GM23338 (cell line): ENCODE measurements around the gene UMODL1. TPM values are rescaled to one million over a fixed set of nuclear protein-coding genes. Genes with fewer than 3 reads are reported as not detected.

Experiments used
- ATAC-seq: fragments of 200-7000 bp; cut with Tn5 transposase; 3 replicates; pipeline ENCODE4 v1.9.1; 2020
- DNase-seq: peaks from one replicate; pipeline ENCODE4 v3.0.0-alpha.2; 2015; ENCODE audit warnings: low spot score
- H2AFZ ChIP-seq: fragments of 200-600 bp; sonication (generic); 2 replicates; pipeline ENCODE4 v1.8.0; 2016; ENCODE audit warnings: antibody characterized with exemption, mild to moderate bottlenecking, moderate library complexity
- H3F3A ChIP-seq: fragments of 200-600 bp; sonication (generic); replicated peaks from 2 replicates; pipeline ENCODE4 v1.8.0; 2017; ENCODE audit warnings: antibody characterized with exemption, mixed run types, low read depth
- H3K27ac ChIP-seq: fragments of 200-600 bp; sonication (generic); 2 replicates; pipeline ENCODE4 v1.6.1; 2016; ENCODE audit warnings: low read depth
- H3K27me3 ChIP-seq: fragments of 200-600 bp; sonication (generic); 2 replicates; pipeline ENCODE4 v1.8.0; 2016; ENCODE audit warnings: mild to moderate bottlenecking, mixed run types, moderate library complexity; ENCODE audit not compliant: insufficient read depth
- H3K36me3 ChIP-seq: fragments of 200-600 bp; sonication (generic); 2 replicates; pipeline ENCODE4 v1.8.0; 2016; ENCODE audit warnings: mild to moderate bottlenecking; ENCODE audit not compliant: insufficient read depth
- H3K4me1 ChIP-seq: fragments of 200-600 bp; sonication (generic); 2 replicates; pipeline ENCODE4 v1.8.0; 2016; ENCODE audit warnings: mild to moderate bottlenecking, moderate library complexity; ENCODE audit not compliant: insufficient read depth
- H3K4me2 ChIP-seq: fragments of 200-600 bp; sonication (generic); 2 replicates; pipeline ENCODE4 v1.7.1; 2017; ENCODE audit warnings: mixed run types
- H3K4me3 ChIP-seq: fragments of 200-600 bp; sonication (generic); 2 replicates; pipeline ENCODE4 v1.6.1; 2016; ENCODE audit warnings: mixed run types
- H3K79me2 ChIP-seq: fragments of 200-600 bp; sonication (generic); replicated peaks from 2 replicates; pipeline ENCODE4 v1.8.0; 2017; ENCODE audit warnings: mild to moderate bottlenecking; ENCODE audit not compliant: insufficient read depth
- H3K9me2 ChIP-seq: fragments of 200-600 bp; sonication (generic); 2 replicates; pipeline ENCODE4 v1.8.0; 2017; ENCODE audit not compliant: insufficient read depth
- H4K20me1 ChIP-seq: fragments of 200-600 bp; sonication (generic); replicated peaks from 2 replicates; pipeline ENCODE4 v1.8.0; 2017; ENCODE audit warnings: mild to moderate bottlenecking; ENCODE audit not compliant: insufficient read depth
- H3K27ac Mint-ChIP-seq: 2 replicates; pipeline ENCODE4 v1.8.0; 2020; ENCODE audit warnings: inconsistent platforms, mild to moderate bottlenecking, moderate library complexity, mixed read lengths
- H3K27me3 Mint-ChIP-seq: 3 replicates; pipeline ENCODE4 v1.8.0; 2022; ENCODE audit warnings: low read depth, mild to moderate bottlenecking, moderate library complexity, mixed read lengths, inconsistent platforms; ENCODE audit not compliant: insufficient read depth, poor library complexity
- H3K36me3 Mint-ChIP-seq: 3 replicates; pipeline ENCODE4 v1.8.0; 2021; ENCODE audit warnings: low read depth, mild to moderate bottlenecking, inconsistent platforms, moderate library complexity, mixed read lengths
- H3K4me1 Mint-ChIP-seq: 3 replicates; pipeline ENCODE4 v1.8.0; 2020; ENCODE audit warnings: mild to moderate bottlenecking, inconsistent platforms, mixed read lengths
- H3K4me3 Mint-ChIP-seq: 3 replicates; pipeline ENCODE4 v1.8.0; 2021; ENCODE audit warnings: moderate library complexity, mild to moderate bottlenecking, inconsistent platforms, mixed read lengths
- H3K9me3 Mint-ChIP-seq: 3 replicates; pipeline ENCODE4 v1.8.0; 2020; ENCODE audit warnings: moderate library complexity, mild to moderate bottlenecking, inconsistent platforms, mixed read lengths
- EZH2 ChIP-seq: fragments of 200-600 bp; sonication (generic); IDR thresholded peaks from one replicate; pipeline ENCODE4 v1.8.0; 2017; ENCODE audit warnings: antibody characterized with exemption, mild to moderate bottlenecking, low read depth; ENCODE audit not compliant: unreplicated experiment
- EZH2phosphoT487 ChIP-seq: fragments of 200-600 bp; sonication (generic); IDR thresholded peaks from one replicate; pipeline ENCODE4 v1.8.1; 2018; ENCODE audit warnings: antibody characterized with exemption; ENCODE audit not compliant: unreplicated experiment
- ZNF114 ChIP-seq: fragments of 250-450 bp; sonication (Bioruptor Pico); IDR thresholded peaks from 2 replicates; pipeline ENCODE4 v1.5.0; 2020; ENCODE audit warnings: mild to moderate bottlenecking, moderate library complexity
- ZNF331 ChIP-seq: fragments of 250-450 bp; sonication (Bioruptor Pico); IDR thresholded peaks from 2 replicates; pipeline ENCODE4 v1.5.0; 2020; ENCODE audit warnings: low read depth, mild to moderate bottlenecking, moderate library complexity
- polyA plus RNA-seq: library from polyadenylated mRNA; unstranded; fragments of >200 nt; fragmentation: Nextera tagmentation; extraction: Ambion mirVana; gene quantifications from 2 replicates; pipeline ENCODE4 v1.2.1, GENCODE V29; 2016
- total RNA-seq: library from RNA; depleted of rRNA; stranded (reverse); fragments of >200 nt; shearing (Covaris generic); gene quantifications from 2 replicates; pipeline ENCODE4 v1.2.3, GENCODE V29; 2014
- TF ChIP-seq, protein P1 (sequence below), 2 experiments: fragments of 200-600 bp in 1 of 2; sonication (generic) in 1 of 2; conservative IDR thresholded peaks; 2 replicates each; pipeline versions ENCODE4 v1.5.1 to v1.6.1; 2016 to 2017; ENCODE audit warnings: antibody characterized with exemption in 2 of 2, low read depth in 2 of 2, mild to moderate bottlenecking in 2 of 2, moderate library complexity in 1 of 2
- TF ChIP-seq, protein P2 (sequence below): IDR thresholded peaks from one replicate; pipeline ENCODE4 v1.6.1; 2018; ENCODE audit warnings: antibody characterized with exemption; ENCODE audit not compliant: unreplicated experiment
- TF ChIP-seq, protein P3 (sequence below): IDR thresholded peaks from 2 replicates; pipeline ENCODE4 v1.6.1; 2016; ENCODE audit warnings: antibody characterized with exemption
- TF ChIP-seq, protein P4 (sequence below): fragments of 250-450 bp; sonication (Bioruptor Pico); IDR thresholded peaks from 2 replicates; pipeline ENCODE4 v1.5.0; 2020; ENCODE audit warnings: mild to moderate bottlenecking, moderate library complexity

Gene UMODL1
- total and polyA plus RNA-seq, 2 experiments from 2014 or later, result not detected

DNA sequence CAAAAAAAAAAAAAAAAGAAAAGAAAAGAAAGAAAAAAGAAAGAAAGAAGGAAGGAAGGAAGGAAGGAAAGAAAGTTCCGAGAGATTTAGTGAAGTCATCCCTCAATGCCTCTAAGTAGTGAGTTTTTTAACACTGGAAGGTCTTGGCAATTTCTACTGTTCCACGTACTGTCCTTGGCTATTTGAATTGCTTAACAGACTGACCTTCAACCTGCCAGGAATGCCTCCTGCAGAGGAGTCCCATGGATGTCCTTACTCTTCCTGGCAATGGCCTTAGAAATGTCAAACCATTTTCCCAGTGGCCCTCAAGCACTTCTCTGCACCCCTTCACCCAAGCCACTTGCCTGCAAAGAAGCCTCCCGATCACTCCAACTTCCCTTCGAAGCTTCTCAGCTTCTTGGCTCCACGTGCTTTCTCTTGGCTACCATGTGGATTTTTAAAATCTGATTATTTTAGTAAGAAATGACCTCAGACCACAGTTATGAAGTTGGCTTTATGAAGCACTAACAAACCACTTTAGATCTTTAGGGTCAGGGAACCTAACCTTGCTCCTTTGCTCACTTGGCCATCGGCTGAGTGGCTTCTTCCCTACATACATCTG, 104.1 kb downstream of the UMODL1 start:
- no peaks in the 10 kb centered on the region for H3K9me3 Mint-ChIP-seq
- no peaks in the 10 kb centered on the region for H4K20me1 ChIP-seq
- no peaks in the 10 kb centered on the region for H3K36me3 Mint-ChIP-seq
- no peak overlapping the region for H2AFZ ChIP-seq
- no peaks in the 10 kb centered on the region for H3F3A ChIP-seq
- no peaks in the 10 kb centered on the region for H3K4me1 ChIP-seq
- TF ChIP-seq ZNF114 (CRISPR knock-in tag), result no peak
- H3K27me3 Mint-ChIP-seq, result peaks cover 2% of the 10 kb centered on the region
- no peak overlapping the region for H3K27ac Mint-ChIP-seq
- no peak overlapping the region for H3K4me3 ChIP-seq
- H3K36me3 ChIP-seq, result no peaks in the 10 kb centered on the region
- H3K4me2 ChIP-seq, result no peak overlapping the region
- no peaks in the 10 kb centered on the region for H3K9me2 ChIP-seq
- ATAC-seq (no peak), DNase-seq (no peak)
- no peaks in the 10 kb centered on the region for H3K27me3 ChIP-seq
- no peak overlapping the region for H3K4me3 Mint-ChIP-seq
- H3K79me2 ChIP-seq, result no peaks in the 10 kb centered on the region
- H3K4me1 Mint-ChIP-seq, result peaks cover 4% of the 10 kb centered on the region; the same call in 1 of the 3 replicates
- H3K27ac ChIP-seq, result no peak overlapping the region

DNA sequence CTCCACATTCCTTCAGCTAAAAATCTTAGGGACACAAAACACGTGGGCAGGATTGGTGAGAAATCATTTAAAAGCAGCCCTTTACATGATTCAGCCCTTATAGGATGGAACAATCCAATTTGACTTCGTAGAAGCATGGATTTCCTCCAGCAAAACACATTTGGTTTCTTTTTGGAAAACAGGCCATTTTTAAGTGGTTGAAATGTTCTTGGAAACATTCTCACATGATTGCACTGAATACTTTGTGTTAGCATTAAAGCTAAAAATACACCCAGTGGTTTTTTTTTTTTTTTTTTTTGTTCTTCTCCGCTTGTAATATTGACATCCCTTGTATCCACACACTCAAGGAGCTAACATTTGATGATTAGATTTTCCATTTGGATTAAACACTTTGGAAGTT, 105.7 kb downstream of the UMODL1 start:
- no peak for ATAC-seq
- H3K36me3 Mint-ChIP-seq, result no peaks in the 10 kb centered on the region
- H3K27ac Mint-ChIP-seq, result no peak overlapping the region
- H4K20me1 ChIP-seq, result no peaks in the 10 kb centered on the region
- H3K9me2 ChIP-seq, result no peaks in the 10 kb centered on the region
- no peaks in the 10 kb centered on the region for H3K36me3 ChIP-seq
- no peaks in the 10 kb centered on the region for H3K27me3 ChIP-seq
- TF ChIP-seq, protein P1, sequence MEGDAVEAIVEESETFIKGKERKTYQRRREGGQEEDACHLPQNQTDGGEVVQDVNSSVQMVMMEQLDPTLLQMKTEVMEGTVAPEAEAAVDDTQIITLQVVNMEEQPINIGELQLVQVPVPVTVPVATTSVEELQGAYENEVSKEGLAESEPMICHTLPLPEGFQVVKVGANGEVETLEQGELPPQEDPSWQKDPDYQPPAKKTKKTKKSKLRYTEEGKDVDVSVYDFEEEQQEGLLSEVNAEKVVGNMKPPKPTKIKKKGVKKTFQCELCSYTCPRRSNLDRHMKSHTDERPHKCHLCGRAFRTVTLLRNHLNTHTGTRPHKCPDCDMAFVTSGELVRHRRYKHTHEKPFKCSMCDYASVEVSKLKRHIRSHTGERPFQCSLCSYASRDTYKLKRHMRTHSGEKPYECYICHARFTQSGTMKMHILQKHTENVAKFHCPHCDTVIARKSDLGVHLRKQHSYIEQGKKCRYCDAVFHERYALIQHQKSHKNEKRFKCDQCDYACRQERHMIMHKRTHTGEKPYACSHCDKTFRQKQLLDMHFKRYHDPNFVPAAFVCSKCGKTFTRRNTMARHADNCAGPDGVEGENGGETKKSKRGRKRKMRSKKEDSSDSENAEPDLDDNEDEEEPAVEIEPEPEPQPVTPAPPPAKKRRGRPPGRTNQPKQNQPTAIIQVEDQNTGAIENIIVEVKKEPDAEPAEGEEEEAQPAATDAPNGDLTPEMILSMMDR (conservative IDR thresholded peaks at IDR 0.05; ENCODE audit: low read depth in 2 of 2), result no peak
- TF ChIP-seq EZH2, result no peak
- TF ChIP-seq, protein P2, sequence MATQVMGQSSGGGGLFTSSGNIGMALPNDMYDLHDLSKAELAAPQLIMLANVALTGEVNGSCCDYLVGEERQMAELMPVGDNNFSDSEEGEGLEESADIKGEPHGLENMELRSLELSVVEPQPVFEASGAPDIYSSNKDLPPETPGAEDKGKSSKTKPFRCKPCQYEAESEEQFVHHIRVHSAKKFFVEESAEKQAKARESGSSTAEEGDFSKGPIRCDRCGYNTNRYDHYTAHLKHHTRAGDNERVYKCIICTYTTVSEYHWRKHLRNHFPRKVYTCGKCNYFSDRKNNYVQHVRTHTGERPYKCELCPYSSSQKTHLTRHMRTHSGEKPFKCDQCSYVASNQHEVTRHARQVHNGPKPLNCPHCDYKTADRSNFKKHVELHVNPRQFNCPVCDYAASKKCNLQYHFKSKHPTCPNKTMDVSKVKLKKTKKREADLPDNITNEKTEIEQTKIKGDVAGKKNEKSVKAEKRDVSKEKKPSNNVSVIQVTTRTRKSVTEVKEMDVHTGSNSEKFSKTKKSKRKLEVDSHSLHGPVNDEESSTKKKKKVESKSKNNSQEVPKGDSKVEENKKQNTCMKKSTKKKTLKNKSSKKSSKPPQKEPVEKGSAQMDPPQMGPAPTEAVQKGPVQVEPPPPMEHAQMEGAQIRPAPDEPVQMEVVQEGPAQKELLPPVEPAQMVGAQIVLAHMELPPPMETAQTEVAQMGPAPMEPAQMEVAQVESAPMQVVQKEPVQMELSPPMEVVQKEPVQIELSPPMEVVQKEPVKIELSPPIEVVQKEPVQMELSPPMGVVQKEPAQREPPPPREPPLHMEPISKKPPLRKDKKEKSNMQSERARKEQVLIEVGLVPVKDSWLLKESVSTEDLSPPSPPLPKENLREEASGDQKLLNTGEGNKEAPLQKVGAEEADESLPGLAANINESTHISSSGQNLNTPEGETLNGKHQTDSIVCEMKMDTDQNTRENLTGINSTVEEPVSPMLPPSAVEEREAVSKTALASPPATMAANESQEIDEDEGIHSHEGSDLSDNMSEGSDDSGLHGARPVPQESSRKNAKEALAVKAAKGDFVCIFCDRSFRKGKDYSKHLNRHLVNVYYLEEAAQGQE, result no peak
- no peak for TF ChIP-seq EZH2phosphoT487
- TF ChIP-seq, protein P3, sequence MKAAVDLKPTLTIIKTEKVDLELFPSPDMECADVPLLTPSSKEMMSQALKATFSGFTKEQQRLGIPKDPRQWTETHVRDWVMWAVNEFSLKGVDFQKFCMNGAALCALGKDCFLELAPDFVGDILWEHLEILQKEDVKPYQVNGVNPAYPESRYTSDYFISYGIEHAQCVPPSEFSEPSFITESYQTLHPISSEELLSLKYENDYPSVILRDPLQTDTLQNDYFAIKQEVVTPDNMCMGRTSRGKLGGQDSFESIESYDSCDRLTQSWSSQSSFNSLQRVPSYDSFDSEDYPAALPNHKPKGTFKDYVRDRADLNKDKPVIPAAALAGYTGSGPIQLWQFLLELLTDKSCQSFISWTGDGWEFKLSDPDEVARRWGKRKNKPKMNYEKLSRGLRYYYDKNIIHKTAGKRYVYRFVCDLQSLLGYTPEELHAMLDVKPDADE, result no peak
- TF ChIP-seq, protein P4, sequence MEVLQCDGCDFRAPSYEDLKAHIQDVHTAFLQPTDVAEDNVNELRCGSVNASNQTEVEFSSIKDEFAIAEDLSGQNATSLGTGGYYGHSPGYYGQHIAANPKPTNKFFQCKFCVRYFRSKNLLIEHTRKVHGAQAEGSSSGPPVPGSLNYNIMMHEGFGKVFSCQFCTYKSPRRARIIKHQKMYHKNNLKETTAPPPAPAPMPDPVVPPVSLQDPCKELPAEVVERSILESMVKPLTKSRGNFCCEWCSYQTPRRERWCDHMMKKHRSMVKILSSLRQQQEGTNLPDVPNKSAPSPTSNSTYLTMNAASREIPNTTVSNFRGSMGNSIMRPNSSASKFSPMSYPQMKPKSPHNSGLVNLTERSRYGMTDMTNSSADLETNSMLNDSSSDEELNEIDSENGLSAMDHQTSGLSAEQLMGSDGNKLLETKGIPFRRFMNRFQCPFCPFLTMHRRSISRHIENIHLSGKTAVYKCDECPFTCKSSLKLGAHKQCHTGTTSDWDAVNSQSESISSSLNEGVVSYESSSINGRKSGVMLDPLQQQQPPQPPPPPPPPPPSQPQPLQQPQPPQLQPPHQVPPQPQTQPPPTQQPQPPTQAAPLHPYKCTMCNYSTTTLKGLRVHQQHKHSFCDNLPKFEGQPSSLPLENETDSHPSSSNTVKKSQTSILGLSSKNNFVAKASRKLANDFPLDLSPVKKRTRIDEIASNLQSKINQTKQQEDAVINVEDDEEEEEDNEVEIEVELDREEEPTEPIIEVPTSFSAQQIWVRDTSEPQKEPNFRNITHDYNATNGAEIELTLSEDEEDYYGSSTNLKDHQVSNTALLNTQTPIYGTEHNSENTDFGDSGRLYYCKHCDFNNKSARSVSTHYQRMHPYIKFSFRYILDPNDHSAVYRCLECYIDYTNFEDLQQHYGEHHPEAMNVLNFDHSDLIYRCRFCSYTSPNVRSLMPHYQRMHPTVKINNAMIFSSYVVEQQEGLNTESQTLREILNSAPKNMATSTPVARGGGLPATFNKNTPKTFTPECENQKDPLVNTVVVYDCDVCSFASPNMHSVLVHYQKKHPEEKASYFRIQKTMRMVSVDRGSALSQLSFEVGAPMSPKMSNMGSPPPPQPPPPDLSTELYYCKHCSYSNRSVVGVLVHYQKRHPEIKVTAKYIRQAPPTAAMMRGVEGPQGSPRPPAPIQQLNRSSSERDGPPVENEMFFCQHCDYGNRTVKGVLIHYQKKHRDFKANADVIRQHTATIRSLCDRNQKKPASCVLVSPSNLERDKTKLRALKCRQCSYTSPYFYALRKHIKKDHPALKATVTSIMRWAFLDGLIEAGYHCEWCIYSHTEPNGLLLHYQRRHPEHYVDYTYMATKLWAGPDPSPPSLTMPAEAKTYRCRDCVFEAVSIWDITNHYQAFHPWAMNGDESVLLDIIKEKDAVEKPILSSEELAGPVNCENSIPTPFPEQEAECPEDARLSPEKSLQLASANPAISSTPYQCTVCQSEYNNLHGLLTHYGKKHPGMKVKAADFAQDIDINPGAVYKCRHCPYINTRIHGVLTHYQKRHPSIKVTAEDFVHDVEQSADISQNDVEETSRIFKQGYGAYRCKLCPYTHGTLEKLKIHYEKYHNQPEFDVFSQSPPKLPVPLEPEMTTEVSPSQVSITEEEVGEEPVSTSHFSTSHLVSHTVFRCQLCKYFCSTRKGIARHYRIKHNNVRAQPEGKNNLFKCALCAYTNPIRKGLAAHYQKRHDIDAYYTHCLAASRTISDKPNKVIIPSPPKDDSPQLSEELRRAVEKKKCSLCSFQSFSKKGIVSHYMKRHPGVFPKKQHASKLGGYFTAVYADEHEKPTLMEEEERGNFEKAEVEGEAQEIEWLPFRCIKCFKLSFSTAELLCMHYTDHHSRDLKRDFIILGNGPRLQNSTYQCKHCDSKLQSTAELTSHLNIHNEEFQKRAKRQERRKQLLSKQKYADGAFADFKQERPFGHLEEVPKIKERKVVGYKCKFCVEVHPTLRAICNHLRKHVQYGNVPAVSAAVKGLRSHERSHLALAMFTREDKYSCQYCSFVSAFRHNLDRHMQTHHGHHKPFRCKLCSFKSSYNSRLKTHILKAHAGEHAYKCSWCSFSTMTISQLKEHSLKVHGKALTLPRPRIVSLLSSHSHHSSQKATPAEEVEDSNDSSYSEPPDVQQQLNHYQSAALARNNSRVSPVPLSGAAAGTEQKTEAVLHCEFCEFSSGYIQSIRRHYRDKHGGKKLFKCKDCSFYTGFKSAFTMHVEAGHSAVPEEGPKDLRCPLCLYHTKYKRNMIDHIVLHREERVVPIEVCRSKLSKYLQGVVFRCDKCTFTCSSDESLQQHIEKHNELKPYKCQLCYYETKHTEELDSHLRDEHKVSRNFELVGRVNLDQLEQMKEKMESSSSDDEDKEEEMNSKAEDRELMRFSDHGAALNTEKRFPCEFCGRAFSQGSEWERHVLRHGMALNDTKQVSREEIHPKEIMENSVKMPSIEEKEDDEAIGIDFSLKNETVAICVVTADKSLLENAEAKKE, result no peak
- no peak for TF ChIP-seq ZNF331
- H3K79me2 ChIP-seq, result no peaks in the 10 kb centered on the region
- H3K4me3 Mint-ChIP-seq, result no peak overlapping the region
- no peaks in the 10 kb centered on the region for H3F3A ChIP-seq
- H3K4me1 ChIP-seq, result no peaks in the 10 kb centered on the region
- H3K4me2 ChIP-seq, result no peak overlapping the region
- no peak overlapping the region for H2AFZ ChIP-seq
- no peak overlapping the region for H3K27ac ChIP-seq
- peaks cover 4% of the 10 kb centered on the region; the same call in 1 of the 3 replicates for H3K4me1 Mint-ChIP-seq
- H3K9me3 Mint-ChIP-seq, result no peaks in the 10 kb centered on the region
- H3K27me3 Mint-ChIP-seq, result peaks cover 2% of the 10 kb centered on the region
- DNase-seq, result no peak
- no peak overlapping the region for H3K4me3 ChIP-seq
